ENCODE data around the gene PLA2G2F. TPM values are rescaled to one million over a fixed set of nuclear protein-coding genes. Genes with fewer than 3 reads are reported as not detected.

The PLA2G2F gene
- total and polyA plus RNA-seq, 10 of the 15 experiments (the other 5 are each of a cell fraction or from before 2014, with no cell fraction given) = 0.03 TPM; not detected in 9

- TF ChIP-seq, protein P1, sequence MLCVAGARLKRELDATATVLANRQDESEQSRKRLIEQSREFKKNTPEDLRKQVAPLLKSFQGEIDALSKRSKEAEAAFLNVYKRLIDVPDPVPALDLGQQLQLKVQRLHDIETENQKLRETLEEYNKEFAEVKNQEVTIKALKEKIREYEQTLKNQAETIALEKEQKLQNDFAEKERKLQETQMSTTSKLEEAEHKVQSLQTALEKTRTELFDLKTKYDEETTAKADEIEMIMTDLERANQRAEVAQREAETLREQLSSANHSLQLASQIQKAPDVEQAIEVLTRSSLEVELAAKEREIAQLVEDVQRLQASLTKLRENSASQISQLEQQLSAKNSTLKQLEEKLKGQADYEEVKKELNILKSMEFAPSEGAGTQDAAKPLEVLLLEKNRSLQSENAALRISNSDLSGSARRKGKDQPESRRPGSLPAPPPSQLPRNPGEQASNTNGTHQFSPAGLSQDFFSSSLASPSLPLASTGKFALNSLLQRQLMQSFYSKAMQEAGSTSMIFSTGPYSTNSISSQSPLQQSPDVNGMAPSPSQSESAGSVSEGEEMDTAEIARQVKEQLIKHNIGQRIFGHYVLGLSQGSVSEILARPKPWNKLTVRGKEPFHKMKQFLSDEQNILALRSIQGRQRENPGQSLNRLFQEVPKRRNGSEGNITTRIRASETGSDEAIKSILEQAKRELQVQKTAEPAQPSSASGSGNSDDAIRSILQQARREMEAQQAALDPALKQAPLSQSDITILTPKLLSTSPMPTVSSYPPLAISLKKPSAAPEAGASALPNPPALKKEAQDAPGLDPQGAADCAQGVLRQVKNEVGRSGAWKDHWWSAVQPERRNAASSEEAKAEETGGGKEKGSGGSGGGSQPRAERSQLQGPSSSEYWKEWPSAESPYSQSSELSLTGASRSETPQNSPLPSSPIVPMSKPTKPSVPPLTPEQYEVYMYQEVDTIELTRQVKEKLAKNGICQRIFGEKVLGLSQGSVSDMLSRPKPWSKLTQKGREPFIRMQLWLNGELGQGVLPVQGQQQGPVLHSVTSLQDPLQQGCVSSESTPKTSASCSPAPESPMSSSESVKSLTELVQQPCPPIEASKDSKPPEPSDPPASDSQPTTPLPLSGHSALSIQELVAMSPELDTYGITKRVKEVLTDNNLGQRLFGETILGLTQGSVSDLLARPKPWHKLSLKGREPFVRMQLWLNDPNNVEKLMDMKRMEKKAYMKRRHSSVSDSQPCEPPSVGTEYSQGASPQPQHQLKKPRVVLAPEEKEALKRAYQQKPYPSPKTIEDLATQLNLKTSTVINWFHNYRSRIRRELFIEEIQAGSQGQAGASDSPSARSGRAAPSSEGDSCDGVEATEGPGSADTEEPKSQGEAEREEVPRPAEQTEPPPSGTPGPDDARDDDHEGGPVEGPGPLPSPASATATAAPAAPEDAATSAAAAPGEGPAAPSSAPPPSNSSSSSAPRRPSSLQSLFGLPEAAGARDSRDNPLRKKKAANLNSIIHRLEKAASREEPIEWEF (IDR thresholded peaks at IDR 0.05; ENCODE audit: insufficient replicate concordance, low read depth, low read length) = no peak
- TF ChIP-seq, protein P2, sequence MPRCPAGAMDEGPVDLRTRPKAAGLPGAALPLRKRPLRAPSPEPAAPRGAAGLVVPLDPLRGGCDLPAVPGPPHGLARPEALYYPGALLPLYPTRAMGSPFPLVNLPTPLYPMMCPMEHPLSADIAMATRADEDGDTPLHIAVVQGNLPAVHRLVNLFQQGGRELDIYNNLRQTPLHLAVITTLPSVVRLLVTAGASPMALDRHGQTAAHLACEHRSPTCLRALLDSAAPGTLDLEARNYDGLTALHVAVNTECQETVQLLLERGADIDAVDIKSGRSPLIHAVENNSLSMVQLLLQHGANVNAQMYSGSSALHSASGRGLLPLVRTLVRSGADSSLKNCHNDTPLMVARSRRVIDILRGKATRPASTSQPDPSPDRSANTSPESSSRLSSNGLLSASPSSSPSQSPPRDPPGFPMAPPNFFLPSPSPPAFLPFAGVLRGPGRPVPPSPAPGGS (IDR thresholded peaks at IDR 0.05; ENCODE audit: borderline replicate concordance, insufficient read depth, low read depth, low read length, poor library complexity, severe bottlenecking) = peak; percentile 55
- TF ChIP-seq, protein P3, sequence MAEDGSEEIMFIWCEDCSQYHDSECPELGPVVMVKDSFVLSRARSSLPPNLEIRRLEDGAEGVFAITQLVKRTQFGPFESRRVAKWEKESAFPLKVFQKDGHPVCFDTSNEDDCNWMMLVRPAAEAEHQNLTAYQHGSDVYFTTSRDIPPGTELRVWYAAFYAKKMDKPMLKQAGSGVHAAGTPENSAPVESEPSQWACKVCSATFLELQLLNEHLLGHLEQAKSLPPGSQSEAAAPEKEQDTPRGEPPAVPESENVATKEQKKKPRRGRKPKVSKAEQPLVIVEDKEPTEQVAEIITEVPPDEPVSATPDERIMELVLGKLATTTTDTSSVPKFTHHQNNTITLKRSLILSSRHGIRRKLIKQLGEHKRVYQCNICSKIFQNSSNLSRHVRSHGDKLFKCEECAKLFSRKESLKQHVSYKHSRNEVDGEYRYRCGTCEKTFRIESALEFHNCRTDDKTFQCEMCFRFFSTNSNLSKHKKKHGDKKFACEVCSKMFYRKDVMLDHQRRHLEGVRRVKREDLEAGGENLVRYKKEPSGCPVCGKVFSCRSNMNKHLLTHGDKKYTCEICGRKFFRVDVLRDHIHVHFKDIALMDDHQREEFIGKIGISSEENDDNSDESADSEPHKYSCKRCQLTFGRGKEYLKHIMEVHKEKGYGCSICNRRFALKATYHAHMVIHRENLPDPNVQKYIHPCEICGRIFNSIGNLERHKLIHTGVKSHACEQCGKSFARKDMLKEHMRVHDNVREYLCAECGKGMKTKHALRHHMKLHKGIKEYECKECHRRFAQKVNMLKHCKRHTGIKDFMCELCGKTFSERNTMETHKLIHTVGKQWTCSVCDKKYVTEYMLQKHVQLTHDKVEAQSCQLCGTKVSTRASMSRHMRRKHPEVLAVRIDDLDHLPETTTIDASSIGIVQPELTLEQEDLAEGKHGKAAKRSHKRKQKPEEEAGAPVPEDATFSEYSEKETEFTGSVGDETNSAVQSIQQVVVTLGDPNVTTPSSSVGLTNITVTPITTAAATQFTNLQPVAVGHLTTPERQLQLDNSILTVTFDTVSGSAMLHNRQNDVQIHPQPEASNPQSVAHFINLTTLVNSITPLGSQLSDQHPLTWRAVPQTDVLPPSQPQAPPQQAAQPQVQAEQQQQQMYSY (CRISPR knock-in tag; IDR thresholded peaks at IDR 0.05) = no peak
- TF ChIP-seq PML (IDR thresholded peaks at IDR 0.05; ENCODE audit: low read length) (no peak), IKZF1 (conservative IDR thresholded peaks at IDR 0.05) (peak; percentile 91), RELA (IDR thresholded peaks at IDR 0.05; ENCODE audit: borderline replicate concordance, partially characterized antibody) (peak; percentile 98), PAX5 (IDR thresholded peaks at IDR 0.05; ENCODE audit: borderline replicate concordance, low read depth, low read length) (peak; percentile 76), MEF2B (IDR thresholded peaks at IDR 0.05; ENCODE audit: partially characterized antibody, poor library complexity, severe bottlenecking) (peak; percentile 20), ZNF207 (IDR thresholded peaks at IDR 0.05; ENCODE audit: borderline replicate concordance) (no peak), ZNF592 (IDR thresholded peaks at IDR 0.05) (no peak), TBL1XR1 (IDR thresholded peaks at IDR 0.05; ENCODE audit: low read depth, low read length) (0 out of 2 replicates have a peak, but pooled peaks have one; percentile 51), EP300 (IDR thresholded peaks at IDR 0.05; ENCODE audit: borderline replicate concordance in 1 of 2, control insufficient read depth in 1 of 2, low read depth in 2 of 2, low read length in 2 of 2) (peak; percentile 81 to 86; a peak in 3 of 4 replicates)
Observed at GRCh38 chr1:20126041-20126805, 12.9 kb upstream of the PLA2G2F start (continued).

Measured in GM12878 (cell line).